GM23248 (cell line): Measurements from ENCODE around the gene YWHAG. TPM values are rescaled to one million over a fixed set of nuclear protein-coding genes. Genes with fewer than 3 reads are reported as not detected.
"Not testable (repeated sequence)": the region's sequence is repeated elsewhere in the genome, so short reads cannot be mapped to it uniquely, and the experiment has no call there.

Source experiments
- DNase-seq: peaks from one replicate; pipeline ENCODE4 v3.0.0-alpha.2; 2015
- H2AFZ ChIP-seq: fragments of 200-600 bp; sonication (generic); 2 replicates; pipeline ENCODE4 v1.6.1; 2016; ENCODE audit warnings: antibody characterized with exemption
- H3F3A ChIP-seq: fragments of 200-600 bp; sonication (generic); 2 replicates; pipeline ENCODE4 v1.6.1; 2016; ENCODE audit warnings: mild to moderate bottlenecking, antibody characterized with exemption, mixed run types; ENCODE audit not compliant: insufficient read depth
- H3K27ac ChIP-seq: fragments of 200-600 bp; sonication (generic); 2 replicates; pipeline ENCODE4 v1.5.1; 2016; ENCODE audit warnings: mild to moderate bottlenecking
- H3K27me3 ChIP-seq: fragments of 200-600 bp; sonication (generic); replicated peaks from 2 replicates; pipeline ENCODE4 v1.6.1; 2016; ENCODE audit warnings: mild to moderate bottlenecking; ENCODE audit not compliant: insufficient read depth
- H3K36me3 ChIP-seq: fragments of 200-600 bp; sonication (generic); 2 replicates; pipeline ENCODE4 v1.6.1; 2016; ENCODE audit warnings: low read depth, mild to moderate bottlenecking
- H3K4me1 ChIP-seq: fragments of 200-600 bp; sonication (generic); 2 replicates; pipeline ENCODE4 v1.6.1; 2016; ENCODE audit warnings: mild to moderate bottlenecking; ENCODE audit not compliant: insufficient read depth
- H3K4me2 ChIP-seq: fragments of 200-600 bp; sonication (generic); one replicate; pipeline ENCODE4 v1.6.1; 2016; ENCODE audit warnings: mild to moderate bottlenecking; ENCODE audit not compliant: unreplicated experiment
- H3K4me3 ChIP-seq: fragments of 200-600 bp; sonication (generic); 2 replicates; pipeline ENCODE4 v1.5.1; 2016; ENCODE audit warnings: mild to moderate bottlenecking
- H3K79me2 ChIP-seq: fragments of 200-600 bp; sonication (generic); 2 replicates; pipeline ENCODE4 v1.6.1; 2016; ENCODE audit warnings: mild to moderate bottlenecking; ENCODE audit not compliant: insufficient read depth
- H3K9ac ChIP-seq: fragments of 200-600 bp; sonication (generic); 2 replicates; pipeline ENCODE4 v1.6.1; 2016; ENCODE audit warnings: mild to moderate bottlenecking
- H3K9me2 ChIP-seq: fragments of 200-600 bp; sonication (generic); 2 replicates; pipeline ENCODE4 v1.6.1; 2016; ENCODE audit warnings: mixed run types, mild to moderate bottlenecking, moderate library complexity; ENCODE audit not compliant: insufficient read depth
- H3K9me3 ChIP-seq: fragments of 200-600 bp; sonication (generic); one replicate; pipeline ENCODE4 v1.6.1; 2017; ENCODE audit warnings: low read depth
- H4K20me1 ChIP-seq: fragments of 200-600 bp; sonication (generic); 2 replicates; pipeline ENCODE4 v1.6.0; 2016; ENCODE audit not compliant: insufficient read depth
- EZH2 ChIP-seq: fragments of 200-600 bp; sonication (generic); IDR thresholded peaks from 2 replicates; pipeline ENCODE4 v1.6.1; 2018; ENCODE audit warnings: antibody characterized with exemption, mild to moderate bottlenecking; ENCODE audit not compliant: insufficient read depth, poor library complexity, severe bottlenecking
- EZH2phosphoT487 ChIP-seq: fragments of 200-600 bp; sonication (generic); IDR thresholded peaks from 2 replicates; pipeline ENCODE4 v1.6.1; 2018; ENCODE audit warnings: antibody characterized with exemption, moderate library complexity, mild to moderate bottlenecking, low read depth; ENCODE audit not compliant: insufficient read depth
- WGBS, 2 experiments: methylation state at CpG; one replicate each; pipeline ENCODE4 v1.1.6; 2015 to 2017; ENCODE audit warnings: low lambda C conversion rate in 2 of 2, low coverage in 1 of 2; ENCODE audit errors: missing lambda C conversion rate in 2 of 2; 5-methylcytosine and 5-hydroxymethylcytosine counted together
- in situ Hi-C: fragments of 300-500 bp; cut with MboI; formaldehyde crosslinking; loops from 2 replicates; pipeline ENCODE4 v1.15.0; 2020
- polyA plus RNA-seq: library from polyadenylated mRNA; unstranded; fragments of >200 nt; fragmentation: Nextera tagmentation; extraction: Ambion mirVana; gene quantifications from 2 replicates; pipeline ENCODE4 v1.2.1, GENCODE V29; 2016
- total RNA-seq: library from RNA; depleted of rRNA; stranded (reverse); fragments of >200 nt; shearing (Covaris generic); gene quantifications from 2 replicates; pipeline ENCODE4 v1.2.3, GENCODE V29; 2014

YWHAG gene
- total and polyA plus RNA-seq, 2 experiments from 2014 or later, result 28.4 to 56.0 TPM

- no peaks in the 10 kb centered on the region for H3K27me3 ChIP-seq
- H3K9ac ChIP-seq, result no peak overlapping the region
- in situ Hi-C loops, result no loop called here
- no peak overlapping the region for H3K4me2 ChIP-seq
- no peaks in the 10 kb centered on the region for H3K79me2 ChIP-seq
- no peak overlapping the region for H3K27ac ChIP-seq
- no peaks in the 10 kb centered on the region for H3K4me1 ChIP-seq
- no peak for DNase-seq
- WGBS, 2 experiments, result 94 to 96% methylated on average over 10 of the region's 10 CpGs
- H3K9me2 ChIP-seq, result no peaks in the 10 kb centered on the region
- H2AFZ ChIP-seq, result no peak overlapping the region
- no peak overlapping the region for H3K4me3 ChIP-seq
- no peaks in the 10 kb centered on the region for H3K9me3 ChIP-seq
- TF ChIP-seq EZH2 (no peak), EZH2phosphoT487 (no peak)
- H3F3A ChIP-seq, result no peaks in the 10 kb centered on the region
- H3K36me3 ChIP-seq, result no peaks in the 10 kb centered on the region
- H4K20me1 ChIP-seq, result no peaks in the 10 kb centered on the region
Measured at GRCh38 chr7:76403780-76404494, 45.1 kb upstream of the YWHAG start.

- H3K9me3 ChIP-seq, H3K27me3 ChIP-seq, H2AFZ ChIP-seq, H3F3A ChIP-seq, in situ Hi-C loops, H3K36me3 ChIP-seq, H3K9me2 ChIP-seq, H4K20me1 ChIP-seq, H3K4me1 ChIP-seq, H3K9ac ChIP-seq, H3K4me3 ChIP-seq, DNase-seq, H3K27ac ChIP-seq, H3K79me2 ChIP-seq, H3K4me2 ChIP-seq: not testable (repeated sequence)
- 78 to 79% methylated on average over 8 of the region's 8 CpGs for WGBS, 2 experiments
Measured at GRCh38 chr7:76403097-76403496, 44.3 kb upstream of the YWHAG start.

- H3K9ac ChIP-seq, result no peak overlapping the region
- H4K20me1 ChIP-seq, result no peaks in the 10 kb centered on the region
- in situ Hi-C loops, result no loop called here
- no peak overlapping the region for H2AFZ ChIP-seq
- no peaks in the 10 kb centered on the region for H3K4me1 ChIP-seq
- no peak overlapping the region for H3K4me2 ChIP-seq
- H3K36me3 ChIP-seq, result no peaks in the 10 kb centered on the region
- H3K9me2 ChIP-seq, result no peaks in the 10 kb centered on the region
- H3K4me3 ChIP-seq, result no peak overlapping the region
- H3K79me2 ChIP-seq, result no peaks in the 10 kb centered on the region
- no peaks in the 10 kb centered on the region for H3K27me3 ChIP-seq
- H3F3A ChIP-seq, result no peaks in the 10 kb centered on the region
- no peak for TF ChIP-seq EZH2
- no peak for TF ChIP-seq EZH2phosphoT487
- no peaks in the 10 kb centered on the region for H3K9me3 ChIP-seq
- no peak overlapping the region for H3K27ac ChIP-seq
- no peak for DNase-seq
- 92 to 93% methylated on average over 23 of the region's 23 CpGs for WGBS, 2 experiments
Measured at GRCh38 chr7:76400248-76400647, 41.5 kb upstream of the YWHAG start.

GRCh38 chr7:76397409-76398183 is 38.8 kb upstream of the YWHAG start:
- Histone ChIP-seq H3K4me2 (peak overlapping the region; percentile 56), H3K27me3 (no peaks in the 10 kb centered on the region), H3K4me3 (peak overlapping the region; percentile 70), H3F3A (no peaks in the 10 kb centered on the region), H3K36me3 (no peaks in the 10 kb centered on the region), H3K9me2 (no peaks in the 10 kb centered on the region), H3K9me3 (no peaks in the 10 kb centered on the region), H3K4me1 (0 out of 2 replicates have a peak, but pooled peaks cover 3% of the 10 kb centered on the region), H4K20me1 (no peaks in the 10 kb centered on the region), H3K79me2 (no peaks in the 10 kb centered on the region), H3K27ac (no peak overlapping the region), H2AFZ (peak overlapping the region; percentile 85), H3K9ac (peak overlapping the region; percentile 63)
- WGBS, 2 experiments, result 18% methylated on average over 30 to 45 of the region's 45 CpGs
- peak; percentile 79 for DNase-seq
- TF ChIP-seq EZH2phosphoT487 (no peak), EZH2 (no peak)
- in situ Hi-C loops, result no loop called here
